Activated CD4-positive, alpha-beta memory T cell treated with anti-CD3 and anti-CD28 coated beads, Interleukin-2, amount 10 ng/mL, durations not matched to agents 7 days and 5 days (primary cell): ENCODE results near the gene SDK1. TPM values are rescaled to one million over a fixed set of nuclear protein-coding genes. Genes with fewer than 3 reads are reported as not detected.

Source experiments
- CTCF ChIA-PET: fragments of 350-600 bp; sonication (Branson Sonifier 250); formaldehyde crosslinking; loops from one replicate; lab custom pipeline; 2021; ENCODE audit warnings: antibody characterized with exemption, inconsistent platforms; lab: Charles Lee
- POLR2A ChIA-PET: fragments of 350-600 bp; sonication (Branson Sonifier 250); formaldehyde crosslinking; loops from one replicate; lab custom pipeline; 2021; ENCODE audit warnings: antibody characterized with exemption; lab: Charles Lee
- DNase-seq: peaks from one replicate; pipeline ENCODE4 v3.0.0-alpha.2; 2020
- H3K27ac Mint-ChIP-seq: one replicate; pipeline ENCODE4 v1.8.0; 2021; ENCODE audit warnings: mild to moderate bottlenecking, mixed read lengths
- H3K27me3 Mint-ChIP-seq: one replicate; pipeline ENCODE4 v1.8.0; 2021; ENCODE audit warnings: mixed read lengths
- H3K36me3 Mint-ChIP-seq: one replicate; pipeline ENCODE4 v1.8.0; 2021; ENCODE audit warnings: low read depth, mixed read lengths
- H3K4me1 Mint-ChIP-seq: one replicate; pipeline ENCODE4 v1.8.0; 2021; ENCODE audit warnings: mixed read lengths
- H3K4me3 Mint-ChIP-seq: one replicate; pipeline ENCODE4 v1.8.0; 2021; ENCODE audit warnings: mild to moderate bottlenecking, mixed read lengths
- H3K9me3 Mint-ChIP-seq: one replicate; pipeline ENCODE4 v1.8.0; 2021; ENCODE audit warnings: mixed read lengths
- total RNA-seq, 2 experiments: library from RNA; stranded (reverse); gene quantifications; one replicate each; pipeline ENCODE4 v1.2.3, GENCODE V29; 2021

The SDK1 gene
- total RNA-seq, 2 experiments from 2014 or later, result 0.03 to 0.05 TPM

GRCh38 chr7:3326246-3326645 is 25.2 kb downstream of the SDK1 start:
- no peaks in the 10 kb centered on the region for H3K9me3 Mint-ChIP-seq
- H3K4me1 Mint-ChIP-seq, result no peaks in the 10 kb centered on the region
- no peak overlapping the region for H3K4me3 Mint-ChIP-seq
- H3K27me3 Mint-ChIP-seq, result peaks cover 27% of the 10 kb centered on the region
- H3K36me3 Mint-ChIP-seq, result no peaks in the 10 kb centered on the region
- ChIA-PET CTCF (no interaction called here), POLR2A (no interaction called here)
- H3K27ac Mint-ChIP-seq, result no peak overlapping the region
- DNase-seq, result no peak

- ChIA-PET CTCF (no interaction called here), POLR2A (no interaction called here)
- no peaks in the 10 kb centered on the region for H3K36me3 Mint-ChIP-seq
- H3K9me3 Mint-ChIP-seq, result no peaks in the 10 kb centered on the region
- H3K4me1 Mint-ChIP-seq, result no peaks in the 10 kb centered on the region
- no peak overlapping the region for H3K27ac Mint-ChIP-seq
- H3K27me3 Mint-ChIP-seq, result peaks cover 28% of the 10 kb centered on the region
- DNase-seq, result no peak
- no peak overlapping the region for H3K4me3 Mint-ChIP-seq
These were observed 26.0 kb downstream of the SDK1 start for GRCh38 chr7:3327099-3327498.

- H3K27me3 Mint-ChIP-seq, result peaks cover 28% of the 10 kb centered on the region
- H3K4me1 Mint-ChIP-seq, result no peaks in the 10 kb centered on the region
- no peak overlapping the region for H3K27ac Mint-ChIP-seq
- DNase-seq, result no peak
- no peak overlapping the region for H3K4me3 Mint-ChIP-seq
- no peaks in the 10 kb centered on the region for H3K36me3 Mint-ChIP-seq
- CTCF ChIA-PET, result no interaction called here
- H3K9me3 Mint-ChIP-seq, result no peaks in the 10 kb centered on the region
- POLR2A ChIA-PET, result no interaction called here
These were observed 26.6 kb downstream of the SDK1 start for GRCh38 chr7:3327655-3328054.

- DNase-seq, result no peak
- POLR2A ChIA-PET, result no interaction called here
- Mint-ChIP-seq H3K27ac (no peak overlapping the region), H3K36me3 (no peaks in the 10 kb centered on the region), H3K4me3 (no peak overlapping the region), H3K27me3 (peaks cover 34% of the 10 kb centered on the region), H3K9me3 (no peaks in the 10 kb centered on the region), H3K4me1 (no peaks in the 10 kb centered on the region)
- CTCF ChIA-PET, result no interaction called here
These were observed 31.3 kb downstream of the SDK1 start for GRCh38 chr7:3332308-3332707.

- POLR2A ChIA-PET, result no interaction called here
- Mint-ChIP-seq H3K4me3 (no peak overlapping the region), H3K36me3 (no peaks in the 10 kb centered on the region), H3K27ac (no peak overlapping the region), H3K9me3 (no peaks in the 10 kb centered on the region), H3K4me1 (no peaks in the 10 kb centered on the region), H3K27me3 (peaks cover 45% of the 10 kb centered on the region)
- DNase-seq, result no peak
- CTCF ChIA-PET, result no interaction called here
These were observed 32.8 kb downstream of the SDK1 start for GRCh38 chr7:3333861-3334260.

- no peaks in the 10 kb centered on the region for H3K36me3 Mint-ChIP-seq
- H3K27me3 Mint-ChIP-seq, result peaks cover 43% of the 10 kb centered on the region
- POLR2A ChIA-PET, result no interaction called here
- DNase-seq, result no peak
- no peaks in the 10 kb centered on the region for H3K9me3 Mint-ChIP-seq
- no peak overlapping the region for H3K4me3 Mint-ChIP-seq
- H3K27ac Mint-ChIP-seq, result no peak overlapping the region
- no peaks in the 10 kb centered on the region for H3K4me1 Mint-ChIP-seq
- CTCF ChIA-PET, result no interaction called here
These were observed 35.1 kb downstream of the SDK1 start for GRCh38 chr7:3336042-3336665.

GRCh38 chr7:3338161-3338560 is 37.1 kb downstream of the SDK1 start:
- no peak for DNase-seq
- ChIA-PET POLR2A (no interaction called here), CTCF (no interaction called here)
- no peak overlapping the region for H3K27ac Mint-ChIP-seq
- H3K36me3 Mint-ChIP-seq, result no peaks in the 10 kb centered on the region
- H3K4me3 Mint-ChIP-seq, result no peak overlapping the region
- H3K9me3 Mint-ChIP-seq, result no peaks in the 10 kb centered on the region
- H3K27me3 Mint-ChIP-seq, result peaks cover 47% of the 10 kb centered on the region
- H3K4me1 Mint-ChIP-seq, result no peaks in the 10 kb centered on the region

- no peaks in the 10 kb centered on the region for H3K36me3 Mint-ChIP-seq
- POLR2A ChIA-PET, result no interaction called here
- H3K4me3 Mint-ChIP-seq, result no peak overlapping the region
- CTCF ChIA-PET, result no interaction called here
- no peak for DNase-seq
- H3K27me3 Mint-ChIP-seq, result peaks cover 29% of the 10 kb centered on the region
- no peaks in the 10 kb centered on the region for H3K4me1 Mint-ChIP-seq
- H3K27ac Mint-ChIP-seq, result no peak overlapping the region
- no peaks in the 10 kb centered on the region for H3K9me3 Mint-ChIP-seq
These were observed 44.8 kb downstream of the SDK1 start for GRCh38 chr7:3345699-3346481.

- CTCF ChIA-PET, result no interaction called here
- H3K9me3 Mint-ChIP-seq, result no peaks in the 10 kb centered on the region
- no peak for DNase-seq
These were observed 48.1 kb downstream of the SDK1 start for GRCh38 chr7:3349126-3349525.

GRCh38 chr7:3356173-3356572 is 55.1 kb downstream of the SDK1 start:
- H3K9me3 Mint-ChIP-seq, result no peaks in the 10 kb centered on the region
- no peak overlapping the region for H3K4me3 Mint-ChIP-seq
- ChIA-PET POLR2A (no interaction called here), CTCF (no interaction called here)
- no peaks in the 10 kb centered on the region for H3K36me3 Mint-ChIP-seq
- H3K27ac Mint-ChIP-seq, result no peak overlapping the region
- DNase-seq, result no peak
- peaks cover 21% of the 10 kb centered on the region for H3K27me3 Mint-ChIP-seq
- H3K4me1 Mint-ChIP-seq, result no peaks in the 10 kb centered on the region

More at GRCh38 chr7:3349126-3349525, 48.1 kb downstream of the SDK1 start:
- Mint-ChIP-seq H3K27ac (no peak overlapping the region), H3K36me3 (no peaks in the 10 kb centered on the region), H3K27me3 (peaks cover 29% of the 10 kb centered on the region), H3K4me3 (no peak overlapping the region), H3K4me1 (no peaks in the 10 kb centered on the region)
- POLR2A ChIA-PET, result no interaction called here

GRCh38 chr7:3358991-3359390 is 57.9 kb downstream of the SDK1 start:
- H3K36me3 Mint-ChIP-seq, result no peaks in the 10 kb centered on the region
- no peaks in the 10 kb centered on the region for H3K9me3 Mint-ChIP-seq
- no peak overlapping the region for H3K4me3 Mint-ChIP-seq
- peaks cover 9% of the 10 kb centered on the region for H3K27me3 Mint-ChIP-seq
- ChIA-PET POLR2A (no interaction called here), CTCF (no interaction called here)
- H3K27ac Mint-ChIP-seq, result no peak overlapping the region
- H3K4me1 Mint-ChIP-seq, result no peaks in the 10 kb centered on the region
- DNase-seq, result no peak

GRCh38 chr7:3367261-3367660 is 66.2 kb downstream of the SDK1 start:
- Mint-ChIP-seq H3K9me3 (no peaks in the 10 kb centered on the region), H3K4me3 (no peak overlapping the region), H3K27me3 (peaks cover 33% of the 10 kb centered on the region), H3K27ac (no peak overlapping the region), H3K4me1 (peaks cover 10% of the 10 kb centered on the region), H3K36me3 (no peaks in the 10 kb centered on the region)
- DNase-seq, result no peak
- CTCF ChIA-PET, result no interaction called here
- POLR2A ChIA-PET, result no interaction called here

- ChIA-PET POLR2A (no interaction called here), CTCF (no interaction called here)
- peaks cover 31% of the 10 kb centered on the region for H3K27me3 Mint-ChIP-seq
- no peak for DNase-seq
- H3K4me1 Mint-ChIP-seq, result peaks cover 10% of the 10 kb centered on the region
- H3K36me3 Mint-ChIP-seq, result no peaks in the 10 kb centered on the region
- H3K27ac Mint-ChIP-seq, result no peak overlapping the region
- no peaks in the 10 kb centered on the region for H3K9me3 Mint-ChIP-seq
- no peak overlapping the region for H3K4me3 Mint-ChIP-seq
These were observed 69.2 kb downstream of the SDK1 start for GRCh38 chr7:3370068-3370830.
